PFSK-1 (cell line): ENCODE measurements around the gene ASS1.

Experiments used
- FOXP2 ChIP-seq: optimal IDR thresholded peaks from 2 replicates; pipeline ENCODE3; 2011; ENCODE audit warnings: borderline replicate concordance, control low read depth, inconsistent platforms; ENCODE audit not compliant: insufficient read depth; ENCODE audit errors: extremely low read length, extremely low read depth
- POLR2AphosphoS5 ChIP-seq: IDR thresholded peaks from 2 replicates; pipeline ENCODE4 v1.6.1; 2012; ENCODE audit warnings: low read depth, mild to moderate bottlenecking, control low read depth, low read length, moderate library complexity
- REST ChIP-seq, 2 experiments: IDR thresholded peaks; 2 replicates each; pipeline versions ENCODE4 v1.6.1 to v1.8.0; 2011 to 2012; ENCODE audit warnings: low read depth in 2 of 2, low read length in 2 of 2, control low read depth in 1 of 2, inconsistent platforms in 1 of 2, mild to moderate bottlenecking in 1 of 2, moderate library complexity in 1 of 2; ENCODE audit not compliant: insufficient read depth in 1 of 2
- SIN3A ChIP-seq: IDR thresholded peaks from 2 replicates; pipeline ENCODE4 v1.6.1; 2012; ENCODE audit warnings: mild to moderate bottlenecking, low read length, moderate library complexity, borderline replicate concordance; ENCODE audit not compliant: insufficient read depth
- TAF1 ChIP-seq: IDR thresholded peaks from 2 replicates; pipeline ENCODE4 v1.6.1; 2012; ENCODE audit warnings: low read length, control low read depth, borderline replicate concordance; ENCODE audit not compliant: insufficient read depth

Gene ASS1

GRCh38 chr9:130542457-130543228, 97.9 kb downstream of the ASS1 start:
- TF ChIP-seq SIN3A (no peak), POLR2AphosphoS5 (no peak), REST (IDR thresholded peaks at IDR 0.05; ENCODE audit: insufficient read depth in 1 of 2, low read depth in 2 of 2, low read length in 2 of 2) (no peak), TAF1 (no peak), FOXP2 (no peak)

GRCh38 chr9:130543368-130543767, 98.6 kb downstream of the ASS1 start:
- no peak for TF ChIP-seq POLR2AphosphoS5
- TF ChIP-seq REST (IDR thresholded peaks at IDR 0.05; ENCODE audit: insufficient read depth in 1 of 2, low read depth in 2 of 2, low read length in 2 of 2): no peak
- no peak for TF ChIP-seq TAF1
- no peak for TF ChIP-seq FOXP2
- no peak for TF ChIP-seq SIN3A

DNA sequence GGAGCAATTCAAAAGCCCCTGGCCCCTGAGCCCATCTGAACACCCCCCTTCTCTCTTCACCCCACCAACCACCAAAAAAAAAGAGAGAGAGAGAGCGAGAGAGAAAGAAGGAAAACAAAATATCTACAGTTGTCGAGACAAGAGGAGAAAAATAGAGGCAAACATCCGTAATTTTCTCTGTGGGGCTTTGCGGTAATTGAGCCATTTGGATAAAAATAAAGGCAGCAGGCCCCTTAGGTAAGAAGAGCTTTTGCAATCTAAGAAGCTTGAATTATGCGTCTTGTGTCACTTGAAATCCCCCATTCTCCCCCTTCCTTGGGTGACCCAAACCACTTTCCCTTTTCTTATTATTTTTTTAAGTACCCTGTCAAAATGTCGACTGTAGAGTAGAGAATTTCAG, 99.1 kb downstream of the ASS1 start:
- no peak for TF ChIP-seq POLR2AphosphoS5
- no peak for TF ChIP-seq FOXP2
- no peak for TF ChIP-seq TAF1
- no peak for TF ChIP-seq REST (IDR thresholded peaks at IDR 0.05; ENCODE audit: insufficient read depth in 1 of 2, low read depth in 2 of 2, low read length in 2 of 2)
- TF ChIP-seq SIN3A: no peak

- no peak for TF ChIP-seq REST (IDR thresholded peaks at IDR 0.05; ENCODE audit: insufficient read depth in 1 of 2, low read depth in 2 of 2, low read length in 2 of 2)
- TF ChIP-seq POLR2AphosphoS5: no peak
- no peak for TF ChIP-seq SIN3A
- TF ChIP-seq FOXP2: no peak
- no peak for TF ChIP-seq TAF1
These were observed 99.6 kb downstream of the ASS1 start for GRCh38 chr9:130544364-130544763.
